Astrocyte of the cerebellum (primary cell): ENCODE results near the gene ABAT.
"Not testable (repeated sequence)": the region's sequence is repeated elsewhere in the genome, so short reads cannot be mapped to it uniquely, and the experiment has no call there.

Experiments
- DNase-seq: peaks from one replicate; pipeline ENCODE4 v3.0.0-alpha.2; 2011; ENCODE audit warnings: low read depth
- H3K4me3 ChIP-seq: 2 replicates; pipeline ENCODE4 v1.5.1; 2011; ENCODE audit warnings: mild to moderate bottlenecking, low read depth, low read length, moderate library complexity
- CTCF ChIP-seq: IDR thresholded peaks from 2 replicates; pipeline ENCODE4 v1.5.1; 2012; ENCODE audit warnings: low read length, low read depth, moderate library complexity, mild to moderate bottlenecking; ENCODE audit errors: missing control alignments
- in situ Hi-C: cut with HindIII; loops from 2 replicates; pipeline ENCODE4 v1.10.0; 2017; ENCODE audit warnings: low sequenced_read_pairs

The ABAT gene

DNA sequence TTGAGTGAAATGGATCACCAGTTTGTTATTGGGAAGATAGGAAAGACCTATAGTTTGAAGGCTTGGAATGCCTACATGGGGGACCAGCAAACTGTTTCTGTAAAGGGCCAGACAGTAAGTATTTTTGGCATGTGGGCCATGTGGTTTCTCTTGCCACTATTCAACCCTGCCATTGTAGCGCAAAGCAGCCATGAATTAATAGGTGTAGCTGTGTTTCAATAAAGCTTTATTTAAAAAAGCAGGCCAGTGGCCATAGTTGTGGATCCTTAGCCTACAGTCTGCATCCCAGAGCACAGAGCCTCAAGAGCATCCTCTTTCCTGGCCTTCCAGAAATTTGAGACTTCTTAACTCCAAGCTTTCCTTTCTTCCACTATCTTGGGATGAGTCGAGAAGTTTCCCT is 29.3 kb downstream of the ABAT start:
- no peak overlapping the region for H3K4me3 ChIP-seq
- TF ChIP-seq CTCF, result no peak
- in situ Hi-C loops, result no loop called here
- no peak for DNase-seq

GRCh38 chr16:8704098-8704497 is 29.7 kb downstream of the ABAT start:
- H3K4me3 ChIP-seq, result no peak overlapping the region
- no peak for DNase-seq
- no peak for TF ChIP-seq CTCF
- in situ Hi-C loops, result no loop called here

DNA sequence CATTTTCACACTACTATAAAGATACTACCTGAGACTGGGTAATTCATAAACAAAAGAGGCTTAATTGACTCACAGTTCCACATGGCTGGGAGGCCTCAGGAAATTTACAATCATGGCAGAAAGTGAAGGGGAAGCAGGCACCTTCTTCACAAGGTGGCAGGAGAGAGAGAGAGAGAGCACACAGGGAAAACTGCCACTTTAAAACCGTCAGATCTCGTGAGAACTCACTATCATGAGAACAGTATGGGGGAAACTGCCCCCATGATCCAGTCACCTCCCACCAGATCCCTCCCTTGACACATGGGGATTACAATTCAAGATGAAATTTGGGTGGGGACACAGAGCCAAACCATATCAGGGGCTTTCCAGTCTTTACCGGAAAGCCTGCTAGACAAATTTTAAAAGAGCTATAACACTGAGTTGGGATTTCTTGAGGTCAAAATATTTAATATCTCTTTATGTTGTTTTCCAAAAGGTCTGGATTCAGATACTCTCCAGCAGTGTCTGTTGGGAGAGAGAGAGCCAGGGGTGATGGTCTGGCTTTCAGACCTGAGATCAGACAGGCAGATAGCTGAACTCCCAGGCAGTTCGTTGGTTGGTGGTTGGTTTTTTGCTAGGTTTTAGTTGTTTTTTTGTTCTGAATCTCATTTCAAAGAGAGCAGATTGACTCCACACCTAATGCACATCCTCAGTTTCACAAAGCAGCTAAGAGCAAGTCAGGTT is 30.8 kb downstream of the ABAT start:
- in situ Hi-C loops, H3K4me3 ChIP-seq, DNase-seq: not testable (repeated sequence)

GRCh38 chr16:8708536-8708935 is 34.1 kb downstream of the ABAT start:
- in situ Hi-C loops, result no loop called here
- DNase-seq, result no peak
- TF ChIP-seq CTCF, result no peak
- no peak overlapping the region for H3K4me3 ChIP-seq

GRCh38 chr16:8712589-8713361 is 38.4 kb downstream of the ABAT start:
- TF ChIP-seq CTCF, result no peak
- no peak overlapping the region for H3K4me3 ChIP-seq
- no peak for DNase-seq
- in situ Hi-C loops, result no loop called here

- no peak for DNase-seq
- in situ Hi-C loops, result no loop called here
- TF ChIP-seq CTCF, result no peak
Measured at GRCh38 chr16:8713635-8714172, 39.3 kb downstream of the ABAT start.

GRCh38 chr16:8714174-8714573 is 39.8 kb downstream of the ABAT start:
- H3K4me3 ChIP-seq, result no peak overlapping the region
- in situ Hi-C loops, result no loop called here
- no peak for TF ChIP-seq CTCF
- DNase-seq, result no peak

More at GRCh38 chr16:8713635-8714172, 39.3 kb downstream of the ABAT start:
- no peak overlapping the region for H3K4me3 ChIP-seq
